ENCODE data around the gene EPC1.

Gene EPC1

GRCh38 chr10:32386623-32387260 lies 39.8 kb upstream of the EPC1 start (continued):
- TF ChIP-seq, protein P1, sequence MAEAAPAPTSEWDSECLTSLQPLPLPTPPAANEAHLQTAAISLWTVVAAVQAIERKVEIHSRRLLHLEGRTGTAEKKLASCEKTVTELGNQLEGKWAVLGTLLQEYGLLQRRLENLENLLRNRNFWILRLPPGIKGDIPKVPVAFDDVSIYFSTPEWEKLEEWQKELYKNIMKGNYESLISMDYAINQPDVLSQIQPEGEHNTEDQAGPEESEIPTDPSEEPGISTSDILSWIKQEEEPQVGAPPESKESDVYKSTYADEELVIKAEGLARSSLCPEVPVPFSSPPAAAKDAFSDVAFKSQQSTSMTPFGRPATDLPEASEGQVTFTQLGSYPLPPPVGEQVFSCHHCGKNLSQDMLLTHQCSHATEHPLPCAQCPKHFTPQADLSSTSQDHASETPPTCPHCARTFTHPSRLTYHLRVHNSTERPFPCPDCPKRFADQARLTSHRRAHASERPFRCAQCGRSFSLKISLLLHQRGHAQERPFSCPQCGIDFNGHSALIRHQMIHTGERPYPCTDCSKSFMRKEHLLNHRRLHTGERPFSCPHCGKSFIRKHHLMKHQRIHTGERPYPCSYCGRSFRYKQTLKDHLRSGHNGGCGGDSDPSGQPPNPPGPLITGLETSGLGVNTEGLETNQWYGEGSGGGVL (tag by site-specific recombination; IDR thresholded peaks at IDR 0.05) = no peak
- TF ChIP-seq ZNF18 (tag by site-specific recombination; IDR thresholded peaks at IDR 0.05) = no peak
- no peak for TF ChIP-seq ZNF214 (tag by site-specific recombination; IDR thresholded peaks at IDR 0.05; ENCODE audit: borderline replicate concordance)
- TF ChIP-seq ZNF768 (tag by site-specific recombination; IDR thresholded peaks at IDR 0.05) = no peak

GRCh38 chr10:32384171-32384570 lies 37.2 kb upstream of the EPC1 start:
- CTCF ChIA-PET = no interaction called here

GRCh38 chr10:32381165-32381564 lies 34.2 kb upstream of the EPC1 start:
- Histone ChIP-seq H3K9me3 (ENCODE audit: control insufficient read depth, insufficient read depth, low read depth, low read length) (no peaks in the 10 kb centered on the region), H3K4me3 (ENCODE audit: low read depth, low read length) (no peak overlapping the region), H3K4me1 (ENCODE audit: control insufficient read depth, insufficient read depth, low read length) (peaks cover 9% of the 10 kb centered on the region; the same call in 1 of the 2 replicates), H3K27ac (ENCODE audit: extremely low read depth, low read depth, low read length) (no peak overlapping the region), H3K36me3 (ENCODE audit: control insufficient read depth in 2 of 2, insufficient read depth in 1 of 2, low read length in 2 of 2) (no peaks in the 10 kb centered on the region)
- POLR2A ChIA-PET = no interaction called here
- peak; percentile 75 for TF ChIP-seq ZFHX2 (tag by site-specific recombination; conservative IDR thresholded peaks at IDR 0.05)
- peak; percentile 79 for TF ChIP-seq EGR2 (tag by site-specific recombination; IDR thresholded peaks at IDR 0.05; ENCODE audit: low read depth)
- no peak for TF ChIP-seq ZNF16 (tag by site-specific recombination; IDR thresholded peaks at IDR 0.05; ENCODE audit: low read depth)
- peak; percentile 25; the same call in 1 of the 2 replicates for TF ChIP-seq ZNF133 (tag by site-specific recombination; IDR thresholded peaks at IDR 0.05)
- no peak for TF ChIP-seq ZBTB1 (tag by site-specific recombination; IDR thresholded peaks at IDR 0.05)
- no peak for TF ChIP-seq ZNF114 (tag by site-specific recombination; IDR thresholded peaks at IDR 0.05)
- no peak for TF ChIP-seq PRDM1 (tag by site-specific recombination; IDR thresholded peaks at IDR 0.05)
- CTCF ChIA-PET = no interaction called here

More at GRCh38 chr10:32384171-32384570, 37.2 kb upstream of the EPC1 start:
- no peak for TF ChIP-seq ZNF292 (tag by site-specific recombination; IDR thresholded peaks at IDR 0.05; ENCODE audit: borderline replicate concordance, low read depth)
- TF ChIP-seq ZNF513 (tag by site-specific recombination; IDR thresholded peaks at IDR 0.05) = no peak
- no peak for TF ChIP-seq TCF7L2 (IDR thresholded peaks at IDR 0.05; ENCODE audit: borderline replicate concordance, low read depth, low read length)
- TF ChIP-seq ZNF211 (tag by site-specific recombination; IDR thresholded peaks at IDR 0.05; ENCODE audit: low read depth) = no peak
- TF ChIP-seq ZBTB20 (tag by site-specific recombination; IDR thresholded peaks at IDR 0.05) = no peak
- no peak for TF ChIP-seq RBAK (tag by site-specific recombination; IDR thresholded peaks at IDR 0.05)
- TF ChIP-seq ZBTB6 (tag by site-specific recombination; IDR thresholded peaks at IDR 0.05) = no peak
- no peak for TF ChIP-seq EGR2 (tag by site-specific recombination; IDR thresholded peaks at IDR 0.05; ENCODE audit: low read depth)
- H3K36me3 ChIP-seq (ENCODE audit: control insufficient read depth in 2 of 2, insufficient read depth in 1 of 2, low read length in 2 of 2) = no peaks in the 10 kb centered on the region
- no peak overlapping the region for H3K27ac ChIP-seq (ENCODE audit: extremely low read depth, low read depth, low read length)
- no peaks in the 10 kb centered on the region for H3K9me3 ChIP-seq (ENCODE audit: control insufficient read depth, insufficient read depth, low read depth, low read length)
- peaks cover 6% of the 10 kb centered on the region; the same call in 1 of the 2 replicates for H3K4me1 ChIP-seq (ENCODE audit: control insufficient read depth, insufficient read depth, low read length)
- no peak overlapping the region for H3K4me3 ChIP-seq (ENCODE audit: low read depth, low read length)
- POLR2A ChIA-PET = interaction anchor here (0.5 kb wide), 1 partner anchor 108 kb away, joined by 4 read pairs; no protein-coding TSS in a partner anchor
